Putamen (tissue), 1 donor: Measurements from ENCODE around the gene KRTAP10-9.

Source experiments
- DNase-seq: peaks from one replicate; pipeline ENCODE4 v3.0.0-alpha.2; 2016; ENCODE audit warnings: low spot score

Gene KRTAP10-9

DNA sequence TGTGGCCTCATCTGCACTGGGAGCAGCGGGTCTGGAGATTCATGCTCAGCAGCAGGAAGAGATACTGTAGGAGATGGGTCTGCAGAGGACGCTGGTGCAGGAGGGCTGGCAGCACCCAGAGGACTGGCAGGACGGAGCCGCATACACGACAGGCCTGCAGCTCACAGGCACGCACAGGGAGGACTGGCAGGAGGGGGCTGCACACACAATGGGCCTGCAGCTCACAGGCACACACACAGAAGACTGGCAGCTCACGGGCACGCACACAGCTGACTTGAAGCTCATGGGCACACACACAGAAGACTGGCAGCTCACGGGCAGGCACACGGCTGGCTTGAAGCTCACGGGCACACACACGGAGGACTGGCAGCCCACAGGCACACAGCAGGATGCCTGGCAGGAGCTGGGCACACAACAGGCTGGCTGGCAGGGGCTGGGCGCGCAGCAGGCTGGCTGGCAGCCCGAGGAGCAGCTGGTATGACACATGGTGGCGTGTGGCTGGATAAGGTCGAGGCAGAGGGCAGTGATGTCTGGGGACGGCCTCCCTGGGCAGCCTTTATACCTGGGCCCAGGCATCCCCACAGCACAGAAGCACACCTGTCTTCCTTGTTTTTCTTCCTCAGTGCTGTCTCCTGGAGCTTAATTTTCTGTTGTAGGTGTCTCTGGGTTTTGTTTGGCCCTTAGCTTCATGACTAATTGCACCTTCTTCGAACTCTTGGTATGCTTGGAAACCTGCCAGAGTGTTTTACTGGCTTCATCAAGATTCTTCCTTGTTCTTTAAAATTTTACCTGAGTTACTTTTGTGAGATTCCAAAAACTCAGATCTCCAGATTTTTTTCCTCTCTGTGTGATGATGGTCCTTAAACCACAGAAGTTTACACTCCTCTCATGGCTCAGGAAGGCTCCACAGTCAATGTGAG is 39.8 kb downstream of the KRTAP10-9 start, which contains the start of gene KRTAP12-2:
TSS of gene KRTAP12-2 (minus strand) at position 527 of the 920 bp plus-strand sequence. CDS start at position 486, 41 bp downstream.
- no peak for DNase-seq

DNA sequence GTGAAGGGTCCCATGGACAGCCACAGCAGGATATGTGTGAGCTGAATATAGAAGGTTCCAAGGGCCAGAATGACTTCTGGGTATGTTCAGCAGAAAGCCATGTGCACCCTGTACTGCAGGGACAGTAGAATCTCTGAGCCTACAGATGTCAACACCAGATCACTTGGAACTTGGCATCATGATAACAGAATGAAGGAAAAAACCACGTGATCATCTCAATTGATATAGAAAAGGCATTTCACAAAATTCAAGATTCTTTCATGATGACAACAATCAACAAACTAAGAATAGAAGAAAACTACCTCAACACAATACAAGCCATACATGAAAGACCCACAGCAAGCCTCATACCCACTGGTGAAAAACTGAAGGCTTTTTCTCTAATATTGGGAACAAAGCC is 40.7 kb downstream of the KRTAP10-9 start:
- no peak for DNase-seq

DNA sequence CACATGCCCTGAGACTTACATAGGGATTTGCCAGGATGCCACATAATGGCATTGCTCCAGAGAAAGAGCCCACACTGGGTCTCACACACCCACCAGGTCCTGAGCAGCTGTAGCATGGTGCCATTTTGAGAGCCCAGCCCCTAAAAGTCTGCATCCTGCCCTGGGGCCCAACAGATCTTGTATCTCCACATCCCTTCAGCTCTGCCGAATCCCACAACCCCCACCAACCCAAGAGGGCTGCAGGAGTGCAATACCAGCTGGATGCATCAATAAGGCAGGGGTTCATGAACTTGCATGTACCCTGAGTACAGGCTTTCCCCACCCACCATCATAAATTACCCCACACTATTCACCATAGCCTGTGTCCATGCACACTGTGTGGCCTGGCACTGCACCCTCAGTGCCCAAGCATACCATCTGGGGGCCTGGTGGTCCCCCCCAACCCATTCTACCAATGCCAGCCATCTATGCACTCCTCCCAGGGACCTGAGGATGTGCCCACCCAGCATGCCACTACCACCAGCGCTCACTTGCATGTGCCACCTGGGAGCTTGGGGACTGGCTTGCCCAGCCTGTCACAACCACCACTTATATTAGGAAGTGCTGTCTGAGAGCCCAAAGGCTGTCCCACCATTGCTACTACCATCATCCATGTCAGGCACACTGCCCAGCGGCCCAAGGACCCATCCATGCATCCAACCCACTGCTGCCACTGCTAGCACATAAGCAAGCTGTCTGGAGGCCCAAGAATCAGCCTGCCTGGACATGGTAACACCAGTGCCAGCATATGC is 43.9 kb downstream of the KRTAP10-9 start:
- no peak for DNase-seq

DNA sequence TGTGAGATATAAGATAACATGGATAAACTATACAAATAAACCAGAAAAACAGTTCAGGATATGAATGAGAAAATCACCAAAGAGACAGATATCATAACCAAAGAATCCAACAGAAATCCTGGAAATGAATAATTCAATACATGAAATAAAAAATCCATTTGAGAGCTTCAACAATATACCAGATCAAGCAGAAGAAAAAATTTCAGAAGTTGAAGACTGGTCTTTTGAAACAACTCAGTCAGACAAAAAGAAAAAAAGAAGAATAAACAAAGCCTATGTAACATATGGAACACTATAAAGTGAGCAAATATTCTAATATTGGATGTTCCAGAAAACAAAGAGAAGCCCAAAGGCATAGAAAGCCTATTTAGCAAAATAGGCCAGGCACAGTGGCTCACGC is 45.0 kb downstream of the KRTAP10-9 start:
- no peak for DNase-seq

DNA sequence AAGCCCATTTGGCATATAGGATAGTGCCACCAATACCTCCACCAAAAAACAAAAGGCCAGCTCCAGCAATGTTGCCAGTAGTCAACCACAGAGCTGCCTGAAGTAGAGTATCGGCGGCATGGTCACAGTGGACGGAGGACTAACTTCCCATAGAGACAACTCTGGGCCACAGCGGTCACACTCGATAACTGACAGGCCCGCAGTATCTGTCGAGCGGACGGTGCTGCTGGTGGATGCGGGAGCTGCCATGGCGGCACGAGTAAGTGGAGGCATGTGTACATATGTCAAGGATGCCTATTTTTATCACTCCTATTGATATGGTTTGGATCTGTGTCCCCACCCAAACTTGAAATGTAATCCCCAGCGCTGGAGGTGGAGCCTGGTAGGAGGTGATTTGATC is 51.0 kb downstream of the KRTAP10-9 start:
- DNase-seq, result no peak
